K562 (cell line): ENCODE data around the gene RANBP3. TPM values are rescaled to one million over a fixed set of nuclear protein-coding genes. Genes with fewer than 3 reads are reported as not detected.
A peak's percentile ranks its signal among the peaks of the same experiment; 100 is the strongest.

Source experiments
- CBX2 ChIP-seq: fragments of 200-600 bp; sonication (generic); IDR thresholded peaks from one replicate; pipeline ENCODE4 v1.6.1; 2012; ENCODE audit warnings: mild to moderate bottlenecking, low read length, inconsistent platforms; ENCODE audit not compliant: insufficient read depth, poor library complexity, severe bottlenecking
- CXXC5 ChIP-seq: fragments of 250-450 bp; sonication (Bioruptor Pico); IDR thresholded peaks from 2 replicates; pipeline ENCODE4 v1.8.0; 2022; ENCODE audit warnings: inconsistent platforms, mild to moderate bottlenecking, moderate library complexity
- DLX4 ChIP-seq: fragments of 250-450 bp; sonication (Bioruptor Pico); IDR thresholded peaks from 2 replicates; pipeline ENCODE4 v1.6.1; 2021; ENCODE audit warnings: mild to moderate bottlenecking
- GMEB1 ChIP-seq: fragments of 250-450 bp; sonication (Bioruptor Pico); IDR thresholded peaks from 2 replicates; pipeline ENCODE4 v1.4.0; 2020; ENCODE audit warnings: mild to moderate bottlenecking
- GTF2A2 ChIP-seq: IDR thresholded peaks from 2 replicates; pipeline ENCODE4 v1.6.1; 2016; ENCODE audit warnings: mild to moderate bottlenecking, missing genetic modification characterization, missing compliant biosample characterization
- IRF9 ChIP-seq: fragments of 450-650 bp; IDR thresholded peaks from 2 replicates; pipeline ENCODE4 v1.6.1; 2016; ENCODE audit warnings: missing biosample characterization, missing genetic modification characterization
- KDM1A ChIP-seq, 2 experiments: fragments of 450-650 bp; IDR thresholded peaks; 2 replicates each; pipeline ENCODE4 v1.6.1; 2016; ENCODE audit warnings: mild to moderate bottlenecking in 2 of 2
- MYNN ChIP-seq, 2 experiments: sonication (generic); formaldehyde crosslinking in 1 of 2; IDR thresholded peaks; 2 replicates each; pipeline versions ENCODE4 v1.5.0 to v1.6.1; 2016 to 2020; ENCODE audit warnings: antibody characterized with exemption in 1 of 2, missing genetic modification reagents in 1 of 2
- NR4A1 ChIP-seq, 2 experiments: fragments of 250-450 bp in 1 of 2; fragments of 450-650 bp in 1 of 2; sonication (Bioruptor Pico) in 1 of 2; IDR thresholded peaks; 2 replicates each; pipeline versions ENCODE4 v1.4.0 to v1.6.1; 2016 to 2020; ENCODE audit warnings: mild to moderate bottlenecking in 2 of 2, missing compliant biosample characterization in 1 of 2, missing genetic modification characterization in 1 of 2, moderate library complexity in 1 of 2
- TAF7 ChIP-seq: fragments of 450-650 bp; IDR thresholded peaks from 2 replicates; pipeline ENCODE4 v1.6.1; 2016; ENCODE audit warnings: missing genetic modification characterization, missing compliant biosample characterization
- TRIM24 ChIP-seq, 2 experiments: fragments of 450-650 bp; IDR thresholded peaks; 2 replicates each; pipeline ENCODE4 v1.6.1; 2016
- ZFX ChIP-seq: sonication (generic); formaldehyde crosslinking; IDR thresholded peaks from 2 replicates; pipeline ENCODE4 v1.8.0; 2022; ENCODE audit warnings: mild to moderate bottlenecking, missing genetic modification reagents, moderate library complexity
- ZNF24 ChIP-seq: fragments of 450-650 bp; IDR thresholded peaks from 2 replicates; pipeline ENCODE4 v1.6.1; 2016
- polyA plus RNA-seq, 8 experiments: library from polyadenylated mRNA; depleted of rRNA in 4 of 8; stranded (reverse) in 5 of 8; unstranded in 3 of 8; fragments of >200 nt; fragmentation: Nextera tagmentation in 2 of 8; fragmentation: Illumina TruSeq in 1 of 8; extraction: Ambion mirVana in 2 of 8; extraction: Trizol in 1 of 8; gene quantifications; 2 replicates each; pipeline versions ENCODE4 v1.2.1 to v1.2.3, GENCODE V29; 2011 to 2014; ENCODE audit warnings: inconsistent platforms in 1 of 8, missing spikeins in 1 of 8
- total RNA-seq, 7 experiments: library from RNA; depleted of rRNA in 6 of 7; stranded (reverse); fragments of >200 nt in 6 of 7; fragmentation: Illumina TruSeq in 2 of 7; extraction: Trizol in 2 of 7; gene quantifications; 2 replicates each; pipeline versions ENCODE4 v1.2.1 to v1.2.3, GENCODE V29; 2011 to 2021; ENCODE audit warnings: low replicate concordance in 1 of 7
- TF ChIP-seq, protein P1 (sequence below): fragments of 450-650 bp; formaldehyde crosslinking; IDR thresholded peaks from 2 replicates; pipeline ENCODE4 v1.4.0; 2020; ENCODE audit warnings: mild to moderate bottlenecking, moderate library complexity
- TF ChIP-seq, protein P2 (sequence below): sonication (generic); formaldehyde crosslinking; IDR thresholded peaks from 2 replicates; pipeline ENCODE4 v1.8.1; 2023; ENCODE audit warnings: mild to moderate bottlenecking, missing genetic modification reagents
- TF ChIP-seq, protein P3 (sequence below): fragments of 250-450 bp; sonication (Bioruptor Pico); IDR thresholded peaks from 2 replicates; pipeline ENCODE4 v1.4.0; 2020; ENCODE audit warnings: mild to moderate bottlenecking, moderate library complexity

The RANBP3 gene
- total and polyA plus RNA-seq, 9 of the 15 experiments (the other 6 are each of a cell fraction or from before 2014, with no cell fraction given) = 0.90 to 95.1 (median 63.2) TPM

- no peak for TF ChIP-seq MYNN (IDR thresholded peaks at IDR 0.05)
- TF ChIP-seq MYNN (CRISPR knock-in tag; IDR thresholded peaks at IDR 0.05) = no peak
- TF ChIP-seq DLX4 = no peak
- TF ChIP-seq, protein P1, sequence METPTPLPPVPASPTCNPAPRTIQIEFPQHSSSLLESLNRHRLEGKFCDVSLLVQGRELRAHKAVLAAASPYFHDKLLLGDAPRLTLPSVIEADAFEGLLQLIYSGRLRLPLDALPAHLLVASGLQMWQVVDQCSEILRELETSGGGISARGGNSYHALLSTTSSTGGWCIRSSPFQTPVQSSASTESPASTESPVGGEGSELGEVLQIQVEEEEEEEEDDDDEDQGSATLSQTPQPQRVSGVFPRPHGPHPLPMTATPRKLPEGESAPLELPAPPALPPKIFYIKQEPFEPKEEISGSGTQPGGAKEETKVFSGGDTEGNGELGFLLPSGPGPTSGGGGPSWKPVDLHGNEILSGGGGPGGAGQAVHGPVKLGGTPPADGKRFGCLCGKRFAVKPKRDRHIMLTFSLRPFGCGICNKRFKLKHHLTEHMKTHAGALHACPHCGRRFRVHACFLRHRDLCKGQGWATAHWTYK (CRISPR knock-in tag) = peak; percentile 41
- TF ChIP-seq CXXC5 (CRISPR knock-in tag) = peak; percentile 98
- no peak for TF ChIP-seq KDM1A (IDR thresholded peaks at IDR 0.05)
- TF ChIP-seq, protein P2, sequence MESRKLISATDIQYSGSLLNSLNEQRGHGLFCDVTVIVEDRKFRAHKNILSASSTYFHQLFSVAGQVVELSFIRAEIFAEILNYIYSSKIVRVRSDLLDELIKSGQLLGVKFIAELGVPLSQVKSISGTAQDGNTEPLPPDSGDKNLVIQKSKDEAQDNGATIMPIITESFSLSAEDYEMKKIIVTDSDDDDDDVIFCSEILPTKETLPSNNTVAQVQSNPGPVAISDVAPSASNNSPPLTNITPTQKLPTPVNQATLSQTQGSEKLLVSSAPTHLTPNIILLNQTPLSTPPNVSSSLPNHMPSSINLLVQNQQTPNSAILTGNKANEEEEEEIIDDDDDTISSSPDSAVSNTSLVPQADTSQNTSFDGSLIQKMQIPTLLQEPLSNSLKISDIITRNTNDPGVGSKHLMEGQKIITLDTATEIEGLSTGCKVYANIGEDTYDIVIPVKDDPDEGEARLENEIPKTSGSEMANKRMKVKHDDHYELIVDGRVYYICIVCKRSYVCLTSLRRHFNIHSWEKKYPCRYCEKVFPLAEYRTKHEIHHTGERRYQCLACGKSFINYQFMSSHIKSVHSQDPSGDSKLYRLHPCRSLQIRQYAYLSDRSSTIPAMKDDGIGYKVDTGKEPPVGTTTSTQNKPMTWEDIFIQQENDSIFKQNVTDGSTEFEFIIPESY (CRISPR knock-in tag) = peak; percentile 90
- TF ChIP-seq, protein P3, sequence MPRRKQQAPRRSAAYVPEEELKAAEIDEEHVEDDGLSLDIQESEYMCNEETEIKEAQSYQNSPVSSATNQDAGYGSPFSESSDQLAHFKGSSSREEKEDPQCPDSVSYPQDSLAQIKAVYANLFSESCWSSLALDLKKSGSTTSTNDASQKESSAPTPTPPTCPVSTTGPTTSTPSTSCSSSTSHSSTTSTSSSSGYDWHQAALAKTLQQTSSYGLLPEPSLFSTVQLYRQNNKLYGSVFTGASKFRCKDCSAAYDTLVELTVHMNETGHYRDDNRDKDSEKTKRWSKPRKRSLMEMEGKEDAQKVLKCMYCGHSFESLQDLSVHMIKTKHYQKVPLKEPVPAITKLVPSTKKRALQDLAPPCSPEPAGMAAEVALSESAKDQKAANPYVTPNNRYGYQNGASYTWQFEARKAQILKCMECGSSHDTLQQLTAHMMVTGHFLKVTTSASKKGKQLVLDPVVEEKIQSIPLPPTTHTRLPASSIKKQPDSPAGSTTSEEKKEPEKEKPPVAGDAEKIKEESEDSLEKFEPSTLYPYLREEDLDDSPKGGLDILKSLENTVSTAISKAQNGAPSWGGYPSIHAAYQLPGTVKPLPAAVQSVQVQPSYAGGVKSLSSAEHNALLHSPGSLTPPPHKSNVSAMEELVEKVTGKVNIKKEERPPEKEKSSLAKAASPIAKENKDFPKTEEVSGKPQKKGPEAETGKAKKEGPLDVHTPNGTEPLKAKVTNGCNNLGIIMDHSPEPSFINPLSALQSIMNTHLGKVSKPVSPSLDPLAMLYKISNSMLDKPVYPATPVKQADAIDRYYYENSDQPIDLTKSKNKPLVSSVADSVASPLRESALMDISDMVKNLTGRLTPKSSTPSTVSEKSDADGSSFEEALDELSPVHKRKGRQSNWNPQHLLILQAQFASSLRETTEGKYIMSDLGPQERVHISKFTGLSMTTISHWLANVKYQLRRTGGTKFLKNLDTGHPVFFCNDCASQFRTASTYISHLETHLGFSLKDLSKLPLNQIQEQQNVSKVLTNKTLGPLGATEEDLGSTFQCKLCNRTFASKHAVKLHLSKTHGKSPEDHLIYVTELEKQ = no peak
- TF ChIP-seq NR4A1 (CRISPR knock-in tag; IDR thresholded peaks at IDR 0.05) = peak; percentile 91; the same call in 1 of the 2 replicates
- TF ChIP-seq NR4A1 (tag; IDR thresholded peaks at IDR 0.05) = no peak
- peak; percentile 90 for TF ChIP-seq ZFX (CRISPR knock-in tag)
- peak; percentile 66; the same call in 1 of the 2 replicates for TF ChIP-seq GMEB1 (CRISPR knock-in tag)
- TF ChIP-seq TRIM24 (IDR thresholded peaks at IDR 0.05) = no peak
- TF ChIP-seq ZNF24 = no peak
- TF ChIP-seq GTF2A2 (tag) = no peak; the same call in 1 of the 2 replicates
- peak; percentile 91 for TF ChIP-seq TAF7 (tag)
- no peak for TF ChIP-seq IRF9 (tag)
- no peak for TF ChIP-seq CBX2
Observed at GRCh38 chr19:5977785-5978605, at the start of gene RANBP3 (continued).
